Measurements from ENCODE around the gene KCNH2. TPM values are rescaled to one million over a fixed set of nuclear protein-coding genes. Genes with fewer than 3 reads are reported as not detected.

Gene KCNH2
- total and polyA plus RNA-seq, 4 donors: 0.18 to 74.6 (median 0.33) TPM; not detected in 1

GRCh38 chr7:150916670-150917069 lies 61.5 kb downstream of the KCNH2 start:
- Histone ChIP-seq H3K9ac (ENCODE audit: low read depth in 1 of 2, low read length in 2 of 2) (no peak overlapping the region), H3K4me3 (ENCODE audit: low read depth in 1 of 3, low read length in 3 of 3) (no peak overlapping the region), H3K36me3 (ENCODE audit: control insufficient read depth in 4 of 4, insufficient read depth in 3 of 4, low read depth in 1 of 4, low read length in 3 of 4) (no peaks in the 10 kb centered on the region), H3K27ac (ENCODE audit: low read depth in 1 of 2, low read length in 2 of 2) (no peak overlapping the region), H3K9me3 (ENCODE audit: control insufficient read depth in 4 of 4, low read length in 3 of 4) (no peaks in the 10 kb centered on the region), H3K4me1 (ENCODE audit: control insufficient read depth in 4 of 4, insufficient read depth in 4 of 4, low read length in 3 of 4) (no peaks in the 10 kb centered on the region), H3K27me3 (ENCODE audit: control insufficient read depth in 4 of 4, insufficient read depth in 4 of 4, low read length in 3 of 4) (no peaks in the 10 kb centered on the region)
- TF ChIP-seq NR2F2 (IDR thresholded peaks at IDR 0.05): no peak
- WGBS: 93% methylated on average over 10 of the region's 10 CpGs
- no peak for DNase-seq (ENCODE audit: low spot score)

GRCh38 chr7:150914966-150915365 lies 63.2 kb downstream of the KCNH2 start:
- DNase-seq (ENCODE audit: low spot score): no peak
- H3K9ac ChIP-seq (ENCODE audit: low read depth in 1 of 2, low read length in 2 of 2): no peak overlapping the region
- H3K4me3 ChIP-seq (ENCODE audit: low read depth in 1 of 3, low read length in 3 of 3): no peak overlapping the region
- no peak overlapping the region for H3K27ac ChIP-seq (ENCODE audit: low read depth in 1 of 2, low read length in 2 of 2)
- H3K9me3 ChIP-seq (ENCODE audit: control insufficient read depth in 4 of 4, low read length in 3 of 4): no peaks in the 10 kb centered on the region
- H3K27me3 ChIP-seq (ENCODE audit: control insufficient read depth in 4 of 4, insufficient read depth in 4 of 4, low read length in 3 of 4): no peaks in the 10 kb centered on the region
- no peaks in the 10 kb centered on the region for H3K36me3 ChIP-seq (ENCODE audit: control insufficient read depth in 4 of 4, insufficient read depth in 3 of 4, low read depth in 1 of 4, low read length in 3 of 4)
- TF ChIP-seq RAD21 (IDR thresholded peaks at IDR 0.05) (no peak), JUND (IDR thresholded peaks at IDR 0.05) (no peak), RXRA (IDR thresholded peaks at IDR 0.05) (no peak), GABPA (IDR thresholded peaks at IDR 0.05 in 1 of 2, conservative IDR thresholded peaks at IDR 0.05 in 1 of 2) (no peak), HNF4G (IDR thresholded peaks at IDR 0.05) (no peak), FOXA2 (IDR thresholded peaks at IDR 0.05) (no peak), FOXA1 (IDR thresholded peaks at IDR 0.05) (no peak)
- H3K4me1 ChIP-seq (ENCODE audit: control insufficient read depth in 4 of 4, insufficient read depth in 4 of 4, low read length in 3 of 4): no peaks in the 10 kb centered on the region
- WGBS: 73% methylated on average over 6 of the region's 6 CpGs

- Histone ChIP-seq H3K4me1 (ENCODE audit: control insufficient read depth in 4 of 4, insufficient read depth in 4 of 4, low read length in 3 of 4) (no peaks in the 10 kb centered on the region), H3K9me3 (ENCODE audit: control insufficient read depth in 4 of 4, low read length in 3 of 4) (no peaks in the 10 kb centered on the region), H3K9ac (ENCODE audit: low read depth in 1 of 2, low read length in 2 of 2) (no peak overlapping the region), H3K27me3 (ENCODE audit: control insufficient read depth in 4 of 4, insufficient read depth in 4 of 4, low read length in 3 of 4) (no peaks in the 10 kb centered on the region), H3K36me3 (ENCODE audit: control insufficient read depth in 4 of 4, insufficient read depth in 3 of 4, low read depth in 1 of 4, low read length in 3 of 4) (no peaks in the 10 kb centered on the region), H3K4me3 (ENCODE audit: low read depth in 1 of 3, low read length in 3 of 3) (no peak overlapping the region), H3K27ac (ENCODE audit: low read depth in 1 of 2, low read length in 2 of 2) (no peak overlapping the region)
- WGBS: 88% methylated on average over 6 of the region's 6 CpGs
- TF ChIP-seq HNF4G (IDR thresholded peaks at IDR 0.05) (no peak), FOXA1 (IDR thresholded peaks at IDR 0.05) (no peak), GABPA (IDR thresholded peaks at IDR 0.05 in 1 of 2, conservative IDR thresholded peaks at IDR 0.05 in 1 of 2) (no peak), ATF3 (IDR thresholded peaks at IDR 0.05) (no peak), NR2F2 (IDR thresholded peaks at IDR 0.05) (no peak), RAD21 (IDR thresholded peaks at IDR 0.05) (no peak), SP1 (IDR thresholded peaks at IDR 0.05) (no peak), HNF4A (conservative IDR thresholded peaks at IDR 0.05) (no peak)
- TF ChIP-seq, protein P1, sequence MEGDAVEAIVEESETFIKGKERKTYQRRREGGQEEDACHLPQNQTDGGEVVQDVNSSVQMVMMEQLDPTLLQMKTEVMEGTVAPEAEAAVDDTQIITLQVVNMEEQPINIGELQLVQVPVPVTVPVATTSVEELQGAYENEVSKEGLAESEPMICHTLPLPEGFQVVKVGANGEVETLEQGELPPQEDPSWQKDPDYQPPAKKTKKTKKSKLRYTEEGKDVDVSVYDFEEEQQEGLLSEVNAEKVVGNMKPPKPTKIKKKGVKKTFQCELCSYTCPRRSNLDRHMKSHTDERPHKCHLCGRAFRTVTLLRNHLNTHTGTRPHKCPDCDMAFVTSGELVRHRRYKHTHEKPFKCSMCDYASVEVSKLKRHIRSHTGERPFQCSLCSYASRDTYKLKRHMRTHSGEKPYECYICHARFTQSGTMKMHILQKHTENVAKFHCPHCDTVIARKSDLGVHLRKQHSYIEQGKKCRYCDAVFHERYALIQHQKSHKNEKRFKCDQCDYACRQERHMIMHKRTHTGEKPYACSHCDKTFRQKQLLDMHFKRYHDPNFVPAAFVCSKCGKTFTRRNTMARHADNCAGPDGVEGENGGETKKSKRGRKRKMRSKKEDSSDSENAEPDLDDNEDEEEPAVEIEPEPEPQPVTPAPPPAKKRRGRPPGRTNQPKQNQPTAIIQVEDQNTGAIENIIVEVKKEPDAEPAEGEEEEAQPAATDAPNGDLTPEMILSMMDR (IDR thresholded peaks at IDR 0.05; ENCODE audit: low read depth, low read length, missing input control): no peak
- TF ChIP-seq, protein P2, sequence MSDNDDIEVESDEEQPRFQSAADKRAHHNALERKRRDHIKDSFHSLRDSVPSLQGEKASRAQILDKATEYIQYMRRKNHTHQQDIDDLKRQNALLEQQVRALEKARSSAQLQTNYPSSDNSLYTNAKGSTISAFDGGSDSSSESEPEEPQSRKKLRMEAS (IDR thresholded peaks at IDR 0.05): no peak
- no peak for DNase-seq (ENCODE audit: low spot score)
Measured at GRCh38 chr7:150914196-150914595, 63.9 kb downstream of the KCNH2 start.
